ENCODE results near the gene FAS.

- TF ChIP-seq, protein P1, sequence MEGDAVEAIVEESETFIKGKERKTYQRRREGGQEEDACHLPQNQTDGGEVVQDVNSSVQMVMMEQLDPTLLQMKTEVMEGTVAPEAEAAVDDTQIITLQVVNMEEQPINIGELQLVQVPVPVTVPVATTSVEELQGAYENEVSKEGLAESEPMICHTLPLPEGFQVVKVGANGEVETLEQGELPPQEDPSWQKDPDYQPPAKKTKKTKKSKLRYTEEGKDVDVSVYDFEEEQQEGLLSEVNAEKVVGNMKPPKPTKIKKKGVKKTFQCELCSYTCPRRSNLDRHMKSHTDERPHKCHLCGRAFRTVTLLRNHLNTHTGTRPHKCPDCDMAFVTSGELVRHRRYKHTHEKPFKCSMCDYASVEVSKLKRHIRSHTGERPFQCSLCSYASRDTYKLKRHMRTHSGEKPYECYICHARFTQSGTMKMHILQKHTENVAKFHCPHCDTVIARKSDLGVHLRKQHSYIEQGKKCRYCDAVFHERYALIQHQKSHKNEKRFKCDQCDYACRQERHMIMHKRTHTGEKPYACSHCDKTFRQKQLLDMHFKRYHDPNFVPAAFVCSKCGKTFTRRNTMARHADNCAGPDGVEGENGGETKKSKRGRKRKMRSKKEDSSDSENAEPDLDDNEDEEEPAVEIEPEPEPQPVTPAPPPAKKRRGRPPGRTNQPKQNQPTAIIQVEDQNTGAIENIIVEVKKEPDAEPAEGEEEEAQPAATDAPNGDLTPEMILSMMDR (IDR thresholded peaks at IDR 0.05) = no peak
- no peak for TF ChIP-seq EP300 (IDR thresholded peaks at IDR 0.05)
Observed at GRCh38 chr10:88983939-88984338, 6.7 kb upstream of the FAS start.

Measured in suprapubic skin (tissue), 3 donors.